ENCODE data around the gene MEI4. TPM values are rescaled to one million over a fixed set of nuclear protein-coding genes. Genes with fewer than 3 reads are reported as not detected.

The MEI4 gene
- total and polyA plus RNA-seq, 2 of the 4 experiments (the other 2 are of a cell fraction) = not detected

DNA sequence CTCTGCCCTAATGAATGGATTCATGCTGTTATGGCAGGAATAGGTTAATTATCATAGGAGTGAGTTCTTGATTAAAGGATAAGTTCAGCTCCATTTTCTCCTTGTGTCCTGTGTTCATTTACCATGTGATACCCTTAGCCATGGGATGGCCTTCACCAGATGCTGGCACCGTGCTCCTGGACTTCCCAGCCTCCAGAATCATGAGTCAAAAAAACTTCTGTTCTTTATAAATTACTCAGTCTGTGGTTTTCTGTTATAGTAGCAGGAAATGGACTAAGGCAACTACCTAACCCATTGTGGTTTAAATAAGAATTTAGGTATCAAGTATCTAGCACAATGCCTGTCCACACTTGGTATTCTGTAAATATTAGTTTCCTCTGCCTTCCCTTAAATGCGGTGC lies 223.5 kb downstream of the MEI4 start:
- Histone ChIP-seq H3K4me1 (ENCODE audit: control insufficient read depth, insufficient read depth, low read length) (no peaks in the 10 kb centered on the region), H3K4me2 (ENCODE audit: low read depth, low read length) (no peak overlapping the region), H3K9ac (ENCODE audit: low read depth, low read length) (no peak overlapping the region), H3K23ac (ENCODE audit: low read depth, low read length) (no peak overlapping the region), H2AK9ac (replicated peaks; ENCODE audit: low read depth, low read length, poor library complexity) (no peak overlapping the region), H2BK120ac (ENCODE audit: low read depth, low read length) (no peak overlapping the region), H2BK20ac (ENCODE audit: low read depth, low read length) (no peak overlapping the region), H3K4ac (ENCODE audit: low read depth, low read length) (no peak overlapping the region), H2AK5ac (ENCODE audit: low read depth, low read length) (no peak overlapping the region), H3K9me3 (ENCODE audit: control insufficient read depth, insufficient read depth, low read length) (peaks cover 2% of the 10 kb centered on the region; the same call in 1 of the 2 replicates), H3K56ac (ENCODE audit: extremely low read depth, insufficient read depth, low read length) (no peak overlapping the region), H4K5ac (ENCODE audit: low read depth, low read length) (no peak overlapping the region), H2BK15ac (ENCODE audit: low read depth, low read length) (no peak overlapping the region), H3K27me3 (ENCODE audit: control insufficient read depth, insufficient read depth, low read length) (no peaks in the 10 kb centered on the region), H3K14ac (replicated peaks; ENCODE audit: low read depth, low read length) (no peak overlapping the region), H4K20me1 (ENCODE audit: insufficient read depth, low read length) (no peaks in the 10 kb centered on the region), H3K9me1 (ENCODE audit: insufficient read depth, low read length) (no peaks in the 10 kb centered on the region), H4K91ac (ENCODE audit: insufficient read depth, low read depth, low read length) (no peak overlapping the region), H3K27ac (ENCODE audit: insufficient read depth, low read length) (no peak overlapping the region), H3K36me3 (ENCODE audit: control insufficient read depth, insufficient read depth, low read length) (no peaks in the 10 kb centered on the region), H3K18ac (ENCODE audit: low read depth, low read length) (no peak overlapping the region), H4K8ac (ENCODE audit: low read depth in 2 of 2, low read length in 2 of 2) (no peak overlapping the region), H3K79me1 (ENCODE audit: low read depth in 1 of 2, low read length in 2 of 2) (no peaks in the 10 kb centered on the region), H2AFZ (replicated peaks; ENCODE audit: low read length, poor library complexity) (no peak overlapping the region), H2BK5ac (ENCODE audit: low read depth, low read length, poor library complexity, severe bottlenecking) (no peak overlapping the region), H3K4me3 (ENCODE audit: insufficient read depth, low read depth, low read length) (no peak overlapping the region)
- no peak for ATAC-seq (ENCODE audit: low read depth)
- no peak for DNase-seq
- BruUV-seq (replicated peaks) = no TSS peak
- in situ Hi-C loops (cut with MboI; ENCODE audit: low sequenced_read_pairs) (no loop called here), dilution Hi-C loops (cut with HindIII; ENCODE audit: low sequenced_read_pairs, unreplicated experiment) (no loop called here), intact Hi-C loops (cut with micrococcal nuclease) (no loop called here)
- ChIA-PET CTCF (interaction anchor here (0.6 kb wide), 1 partner anchor 131 kb away, joined by 3 read pairs; no protein-coding TSS in a partner anchor), POLR2A (ENCODE audit: unreplicated experiment) (no interaction called here)
- WGBS, 2 experiments (ENCODE audit: extremely low coverage in 2 of 2, insufficient read length in 1 of 2) = no CpG with 5 or more reads among the region's 2 CpGs
- TF ChIP-seq BHLHE40 (IDR thresholded peaks at IDR 0.05; ENCODE audit: low read depth, low read length) = no peak
- no peak for TF ChIP-seq MXI1 (IDR thresholded peaks at IDR 0.05; ENCODE audit: borderline replicate concordance, low read depth, low read length)
- no peak for TF ChIP-seq RCOR1 (IDR thresholded peaks at IDR 0.05; ENCODE audit: insufficient replicate concordance, low read length)
- TF ChIP-seq RFX5 (IDR thresholded peaks at IDR 0.05; ENCODE audit: low read depth, low read length) = no peak
- TF ChIP-seq, protein P1, sequence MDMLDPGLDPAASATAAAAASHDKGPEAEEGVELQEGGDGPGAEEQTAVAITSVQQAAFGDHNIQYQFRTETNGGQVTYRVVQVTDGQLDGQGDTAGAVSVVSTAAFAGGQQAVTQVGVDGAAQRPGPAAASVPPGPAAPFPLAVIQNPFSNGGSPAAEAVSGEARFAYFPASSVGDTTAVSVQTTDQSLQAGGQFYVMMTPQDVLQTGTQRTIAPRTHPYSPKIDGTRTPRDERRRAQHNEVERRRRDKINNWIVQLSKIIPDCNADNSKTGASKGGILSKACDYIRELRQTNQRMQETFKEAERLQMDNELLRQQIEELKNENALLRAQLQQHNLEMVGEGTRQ (IDR thresholded peaks at IDR 0.05; ENCODE audit: low read depth, low read length) = no peak
- TF ChIP-seq, protein P2, sequence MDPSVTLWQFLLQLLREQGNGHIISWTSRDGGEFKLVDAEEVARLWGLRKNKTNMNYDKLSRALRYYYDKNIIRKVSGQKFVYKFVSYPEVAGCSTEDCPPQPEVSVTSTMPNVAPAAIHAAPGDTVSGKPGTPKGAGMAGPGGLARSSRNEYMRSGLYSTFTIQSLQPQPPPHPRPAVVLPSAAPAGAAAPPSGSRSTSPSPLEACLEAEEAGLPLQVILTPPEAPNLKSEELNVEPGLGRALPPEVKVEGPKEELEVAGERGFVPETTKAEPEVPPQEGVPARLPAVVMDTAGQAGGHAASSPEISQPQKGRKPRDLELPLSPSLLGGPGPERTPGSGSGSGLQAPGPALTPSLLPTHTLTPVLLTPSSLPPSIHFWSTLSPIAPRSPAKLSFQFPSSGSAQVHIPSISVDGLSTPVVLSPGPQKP (IDR thresholded peaks at IDR 0.05; ENCODE audit: borderline replicate concordance, low read depth, low read length) = no peak
- TF ChIP-seq NFE2L2 (IDR thresholded peaks at IDR 0.05; ENCODE audit: low read depth, low read length) = no peak
- TF ChIP-seq, protein P3, sequence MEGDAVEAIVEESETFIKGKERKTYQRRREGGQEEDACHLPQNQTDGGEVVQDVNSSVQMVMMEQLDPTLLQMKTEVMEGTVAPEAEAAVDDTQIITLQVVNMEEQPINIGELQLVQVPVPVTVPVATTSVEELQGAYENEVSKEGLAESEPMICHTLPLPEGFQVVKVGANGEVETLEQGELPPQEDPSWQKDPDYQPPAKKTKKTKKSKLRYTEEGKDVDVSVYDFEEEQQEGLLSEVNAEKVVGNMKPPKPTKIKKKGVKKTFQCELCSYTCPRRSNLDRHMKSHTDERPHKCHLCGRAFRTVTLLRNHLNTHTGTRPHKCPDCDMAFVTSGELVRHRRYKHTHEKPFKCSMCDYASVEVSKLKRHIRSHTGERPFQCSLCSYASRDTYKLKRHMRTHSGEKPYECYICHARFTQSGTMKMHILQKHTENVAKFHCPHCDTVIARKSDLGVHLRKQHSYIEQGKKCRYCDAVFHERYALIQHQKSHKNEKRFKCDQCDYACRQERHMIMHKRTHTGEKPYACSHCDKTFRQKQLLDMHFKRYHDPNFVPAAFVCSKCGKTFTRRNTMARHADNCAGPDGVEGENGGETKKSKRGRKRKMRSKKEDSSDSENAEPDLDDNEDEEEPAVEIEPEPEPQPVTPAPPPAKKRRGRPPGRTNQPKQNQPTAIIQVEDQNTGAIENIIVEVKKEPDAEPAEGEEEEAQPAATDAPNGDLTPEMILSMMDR (conservative IDR thresholded peaks at IDR 0.05; ENCODE audit: low read depth, low read length) = no peak
- no peak for TF ChIP-seq CHD1 (IDR thresholded peaks at IDR 0.05; ENCODE audit: low read depth, low read length)
